Left kidney (tissue), 2 donors: ENCODE data around the gene LIPG. TPM values are rescaled to one million over a fixed set of nuclear protein-coding genes. Genes with fewer than 3 reads are reported as not detected.
"Not testable (repeated sequence)": the region's sequence is repeated elsewhere in the genome, so short reads cannot be mapped to it uniquely, and the experiment has no call there.

Experiments
- DNase-seq: peaks from one replicate; pipeline ENCODE4 v3.0.0-alpha.2; 2013
- polyA plus RNA-seq: library from polyadenylated mRNA; unstranded; fragments of 120-200 nt; gene quantifications from one replicate; pipeline ENCODE4 v1.2.1, GENCODE V29; 2013; ENCODE audit not compliant: insufficient read length

The LIPG gene
- polyA plus RNA-seq, 1 donor = 63.6 TPM

- DNase-seq = no peak
Measured at GRCh38 chr18:49569724-49570123, 7.9 kb downstream of the LIPG start.

GRCh38 chr18:49570836-49571235 lies 9.0 kb downstream of the LIPG start:
- DNase-seq = no peak

GRCh38 chr18:49572611-49573345 lies 10.9 kb downstream of the LIPG start:
- DNase-seq = no peak

GRCh38 chr18:49573835-49574234 lies 12.0 kb downstream of the LIPG start:
- no peak for DNase-seq

DNA sequence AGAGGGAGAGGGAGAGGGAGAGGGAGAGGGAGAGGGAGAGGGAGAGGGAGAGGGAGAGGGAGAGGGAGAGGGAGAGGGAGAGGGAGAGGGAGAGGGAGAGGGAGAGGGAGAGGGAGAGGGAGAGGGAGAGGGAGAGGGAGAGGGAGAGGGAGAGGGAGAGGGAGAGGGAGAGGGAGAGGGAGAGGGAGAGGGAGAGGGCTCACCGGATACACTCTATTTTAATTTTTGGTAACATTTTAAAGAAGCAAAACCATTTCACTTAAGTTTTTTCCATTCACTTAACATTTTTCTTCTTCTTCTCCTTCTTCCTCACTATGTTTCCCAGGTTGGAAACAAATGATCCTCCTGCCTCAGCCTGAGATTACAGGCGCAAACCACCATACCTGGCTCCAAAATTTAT lies 17.2 kb downstream of the LIPG start:
- not testable (repeated sequence) for DNase-seq

- DNase-seq = not testable (repeated sequence)
Measured at GRCh38 chr18:49579583-49579982, 17.7 kb downstream of the LIPG start.

- DNase-seq = no peak
Measured at GRCh38 chr18:49580279-49580678, 18.4 kb downstream of the LIPG start.

DNA sequence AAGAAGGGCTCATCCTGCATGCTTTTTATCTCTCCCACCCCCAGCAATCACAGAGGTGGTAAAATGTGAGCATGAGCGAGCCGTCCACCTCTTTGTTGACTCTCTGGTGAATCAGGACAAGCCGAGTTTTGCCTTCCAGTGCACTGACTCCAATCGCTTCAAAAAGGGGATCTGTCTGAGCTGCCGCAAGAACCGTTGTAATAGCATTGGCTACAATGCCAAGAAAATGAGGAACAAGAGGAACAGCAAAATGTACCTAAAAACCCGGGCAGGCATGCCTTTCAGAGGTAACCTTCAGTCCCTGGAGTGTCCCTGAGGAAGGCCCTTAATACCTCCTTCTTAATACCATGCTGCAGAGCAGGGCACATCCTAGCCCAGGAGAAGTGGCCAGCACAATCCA lies 19.5 kb downstream of the LIPG start:
- DNase-seq = no peak

GRCh38 chr18:49582579-49582978 lies 20.7 kb downstream of the LIPG start:
- no peak for DNase-seq

- no peak for DNase-seq
Measured at GRCh38 chr18:49584394-49584793, 22.5 kb downstream of the LIPG start.

GRCh38 chr18:49584951-49585350 lies 23.1 kb downstream of the LIPG start:
- not testable (repeated sequence) for DNase-seq

GRCh38 chr18:49585781-49586663 lies 24.2 kb downstream of the LIPG start:
- no peak for DNase-seq

DNA sequence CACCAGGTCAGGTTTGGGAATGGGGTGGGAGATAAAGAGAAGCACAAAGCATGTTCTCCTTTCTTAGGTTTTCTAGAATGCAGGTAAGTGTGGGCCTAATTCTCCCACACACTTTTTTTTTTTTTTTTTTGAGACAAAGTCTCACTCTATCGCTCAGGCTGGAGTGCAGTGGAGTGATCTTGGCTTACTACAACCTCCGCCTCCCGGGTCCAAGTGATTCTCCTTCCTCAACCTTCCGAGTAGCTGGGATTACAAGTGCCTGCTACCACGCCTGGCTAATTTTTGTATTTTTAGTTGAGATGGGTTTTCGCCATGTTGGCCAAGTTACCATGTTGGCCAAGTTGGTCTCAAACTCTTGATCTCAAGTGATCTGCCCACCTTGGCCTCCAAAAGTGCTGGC lies 26.3 kb downstream of the LIPG start:
- no peak for DNase-seq

GRCh38 chr18:49588971-49589370 lies 27.1 kb downstream of the LIPG start:
- DNase-seq = no peak

DNA sequence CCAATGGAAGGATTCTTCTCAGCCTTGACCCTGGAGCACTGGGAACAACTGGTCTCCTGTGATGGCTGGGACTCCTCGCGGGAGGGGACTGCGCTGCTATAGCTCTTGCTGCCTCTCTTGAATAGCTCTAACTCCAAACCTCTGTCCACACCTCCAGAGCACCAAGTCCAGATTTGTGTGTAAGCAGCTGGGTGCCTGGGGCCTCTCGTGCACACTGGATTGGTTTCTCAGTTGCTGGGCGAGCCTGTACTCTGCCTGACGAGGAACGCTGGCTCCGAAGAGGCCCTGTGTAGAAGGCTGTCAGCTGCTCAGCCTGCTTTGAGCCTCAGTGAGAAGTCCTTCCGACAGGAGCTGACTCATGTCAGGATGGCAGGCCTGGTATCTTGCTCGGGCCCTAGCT lies 28.8 kb downstream of the LIPG start:
- no peak for DNase-seq

GRCh38 chr18:49591271-49591670 lies 29.4 kb downstream of the LIPG start:
- DNase-seq = no peak

GRCh38 chr18:49591775-49592174 lies 29.9 kb downstream of the LIPG start:
- DNase-seq = no peak

- no peak for DNase-seq
Measured at GRCh38 chr18:49596687-49597086, 34.8 kb downstream of the LIPG start.

DNA sequence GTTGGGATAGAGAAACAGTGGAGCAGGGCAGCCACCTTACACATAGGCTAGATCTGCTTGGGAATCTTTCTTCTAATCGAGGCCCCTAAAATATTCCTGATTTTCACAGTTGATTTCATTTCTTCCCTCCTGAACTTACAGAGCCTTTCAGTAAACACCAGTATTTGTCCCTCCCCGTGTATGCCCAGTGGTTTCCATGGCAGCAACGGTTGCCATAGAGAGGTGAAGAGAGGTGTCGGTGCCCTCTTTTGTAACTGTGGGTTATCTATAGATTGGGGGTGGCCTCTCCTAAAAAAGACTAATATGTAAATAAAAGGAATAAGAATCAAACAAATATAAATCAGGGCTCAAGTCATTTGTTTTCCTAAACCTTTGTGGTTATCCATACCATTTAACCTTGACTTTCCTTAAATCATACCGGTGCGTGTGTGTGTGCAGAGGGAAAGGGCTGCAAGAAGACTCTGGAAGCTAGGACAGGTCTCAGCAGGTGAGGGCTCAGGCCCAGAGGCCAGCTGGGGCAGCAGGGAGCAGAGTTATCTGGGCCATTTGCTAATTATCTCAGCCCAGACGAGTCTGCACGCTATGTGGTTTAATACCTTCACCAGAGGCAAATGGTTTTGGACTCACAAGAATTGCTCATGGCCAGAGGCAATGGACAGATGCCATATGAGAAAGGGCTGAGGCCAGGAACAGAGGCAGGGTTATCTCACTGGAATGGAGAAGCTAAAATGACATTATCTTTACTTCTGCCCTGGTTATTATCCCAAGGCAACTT lies 35.5 kb downstream of the LIPG start:
- no peak for DNase-seq

GRCh38 chr18:49601211-49601610 lies 39.4 kb downstream of the LIPG start:
- DNase-seq = no peak

DNA sequence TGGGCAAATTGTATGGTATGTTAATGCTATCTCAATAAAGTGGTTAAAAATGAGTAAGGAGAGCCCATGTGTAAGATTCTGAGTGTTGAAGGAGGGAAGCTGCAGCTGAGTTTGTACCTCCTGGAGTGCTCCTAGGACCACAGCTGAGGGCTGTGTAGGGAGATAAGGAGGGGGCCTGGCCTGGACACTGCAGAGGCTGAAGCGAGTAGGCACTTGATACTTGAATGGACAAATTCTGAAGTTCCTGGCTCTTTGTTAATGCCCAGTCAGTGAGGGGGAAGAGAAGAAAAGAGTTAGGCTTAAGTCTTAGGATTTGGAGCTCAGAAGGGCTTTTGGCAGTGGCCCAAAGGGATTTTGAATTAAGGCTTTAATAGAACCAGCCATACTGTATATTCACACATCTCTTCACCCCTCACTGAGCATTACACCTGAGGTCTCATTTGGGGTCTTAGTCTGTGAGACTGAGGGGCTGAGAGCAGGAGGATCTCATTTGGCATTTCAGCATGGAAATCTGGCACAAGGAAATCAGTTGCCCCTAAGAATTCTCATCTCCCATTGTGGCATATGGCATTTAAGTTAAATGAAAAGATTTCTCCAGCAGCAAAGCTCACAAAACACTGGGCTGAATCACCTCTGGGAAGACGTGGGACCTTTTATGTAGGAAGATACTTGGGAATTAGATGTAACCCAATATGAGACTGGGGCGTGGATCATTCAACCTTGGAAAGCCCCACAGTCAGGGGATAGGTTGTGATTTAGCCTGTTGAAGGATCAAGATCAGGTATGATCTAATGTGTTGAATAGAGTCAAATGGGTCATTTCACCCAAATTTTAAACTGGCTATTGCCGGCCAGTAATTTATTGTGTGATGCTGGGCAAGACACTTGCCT lies 46.8 kb downstream of the LIPG start:
- no peak for DNase-seq
